GM12874 (cell line): ENCODE results near the gene MPI.

ENCODE experiments used
- TF ChIP-seq, protein P1 (sequence below): IDR thresholded peaks from 2 replicates; pipeline ENCODE4 v1.5.1; 2011; ENCODE audit warnings: low read depth, mild to moderate bottlenecking, control low read depth, low read length, moderate library complexity; ENCODE audit not compliant: insufficient read depth

Gene MPI

DNA sequence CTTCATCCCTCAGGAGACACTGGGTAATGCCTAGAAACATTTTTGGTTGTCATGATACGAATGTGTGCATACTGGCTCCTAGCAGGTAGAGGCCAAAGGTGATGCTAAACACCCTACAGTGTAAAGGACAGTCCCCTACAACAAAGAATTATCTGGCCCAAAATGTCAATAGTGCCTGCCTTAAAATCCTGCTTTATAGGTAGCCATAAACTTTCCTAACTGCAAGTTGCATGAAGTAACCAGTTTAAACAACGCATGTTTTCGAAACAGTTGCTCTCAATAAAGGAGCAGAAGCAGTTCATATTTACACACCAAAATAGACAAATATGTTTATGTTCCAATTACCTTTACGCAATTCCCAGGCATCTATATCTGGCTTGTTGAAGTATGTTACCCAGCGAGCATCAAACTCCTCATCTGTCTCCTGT lies 38.9 kb downstream of the MPI start:
- TF ChIP-seq, protein P1, sequence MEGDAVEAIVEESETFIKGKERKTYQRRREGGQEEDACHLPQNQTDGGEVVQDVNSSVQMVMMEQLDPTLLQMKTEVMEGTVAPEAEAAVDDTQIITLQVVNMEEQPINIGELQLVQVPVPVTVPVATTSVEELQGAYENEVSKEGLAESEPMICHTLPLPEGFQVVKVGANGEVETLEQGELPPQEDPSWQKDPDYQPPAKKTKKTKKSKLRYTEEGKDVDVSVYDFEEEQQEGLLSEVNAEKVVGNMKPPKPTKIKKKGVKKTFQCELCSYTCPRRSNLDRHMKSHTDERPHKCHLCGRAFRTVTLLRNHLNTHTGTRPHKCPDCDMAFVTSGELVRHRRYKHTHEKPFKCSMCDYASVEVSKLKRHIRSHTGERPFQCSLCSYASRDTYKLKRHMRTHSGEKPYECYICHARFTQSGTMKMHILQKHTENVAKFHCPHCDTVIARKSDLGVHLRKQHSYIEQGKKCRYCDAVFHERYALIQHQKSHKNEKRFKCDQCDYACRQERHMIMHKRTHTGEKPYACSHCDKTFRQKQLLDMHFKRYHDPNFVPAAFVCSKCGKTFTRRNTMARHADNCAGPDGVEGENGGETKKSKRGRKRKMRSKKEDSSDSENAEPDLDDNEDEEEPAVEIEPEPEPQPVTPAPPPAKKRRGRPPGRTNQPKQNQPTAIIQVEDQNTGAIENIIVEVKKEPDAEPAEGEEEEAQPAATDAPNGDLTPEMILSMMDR, result no peak

DNA sequence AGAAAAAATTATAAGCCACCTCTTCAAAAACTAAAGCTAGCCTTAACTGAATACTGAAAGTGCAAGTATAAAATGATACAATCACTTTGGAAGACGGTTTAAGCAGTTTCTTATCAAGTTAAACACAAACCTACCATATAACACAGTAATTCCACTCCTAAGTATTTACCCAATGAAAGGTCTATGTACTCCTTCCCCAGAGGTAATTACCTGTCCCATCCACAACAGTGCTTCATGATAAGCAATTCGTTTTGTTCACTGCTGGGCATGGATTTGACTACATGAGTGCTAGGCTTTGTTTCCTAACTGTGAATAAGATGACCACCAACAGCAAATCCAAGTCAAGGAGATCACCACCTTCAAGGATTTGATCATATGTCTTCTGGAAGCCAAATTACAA lies 43.7 kb downstream of the MPI start:
- TF ChIP-seq, protein P1, result no peak

DNA sequence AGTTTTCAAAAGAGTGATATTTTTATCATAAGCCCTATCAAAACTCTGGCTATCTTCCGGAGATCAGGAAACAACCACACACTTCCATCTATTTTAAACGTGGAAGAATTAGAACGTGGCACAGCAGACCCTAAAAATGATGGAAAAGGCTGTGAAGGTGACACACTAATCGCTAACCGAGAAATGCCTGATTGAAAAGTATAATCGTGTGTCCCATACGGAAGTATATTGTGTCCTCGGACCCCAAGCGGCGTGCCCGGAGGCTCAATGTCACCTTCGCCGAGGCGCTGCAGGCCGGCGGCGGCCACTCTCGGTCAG lies 47.4 kb downstream of the MPI start:
- TF ChIP-seq, protein P1, result 0 out of 2 replicates have a peak, but pooled peaks have one; percentile 2

DNA sequence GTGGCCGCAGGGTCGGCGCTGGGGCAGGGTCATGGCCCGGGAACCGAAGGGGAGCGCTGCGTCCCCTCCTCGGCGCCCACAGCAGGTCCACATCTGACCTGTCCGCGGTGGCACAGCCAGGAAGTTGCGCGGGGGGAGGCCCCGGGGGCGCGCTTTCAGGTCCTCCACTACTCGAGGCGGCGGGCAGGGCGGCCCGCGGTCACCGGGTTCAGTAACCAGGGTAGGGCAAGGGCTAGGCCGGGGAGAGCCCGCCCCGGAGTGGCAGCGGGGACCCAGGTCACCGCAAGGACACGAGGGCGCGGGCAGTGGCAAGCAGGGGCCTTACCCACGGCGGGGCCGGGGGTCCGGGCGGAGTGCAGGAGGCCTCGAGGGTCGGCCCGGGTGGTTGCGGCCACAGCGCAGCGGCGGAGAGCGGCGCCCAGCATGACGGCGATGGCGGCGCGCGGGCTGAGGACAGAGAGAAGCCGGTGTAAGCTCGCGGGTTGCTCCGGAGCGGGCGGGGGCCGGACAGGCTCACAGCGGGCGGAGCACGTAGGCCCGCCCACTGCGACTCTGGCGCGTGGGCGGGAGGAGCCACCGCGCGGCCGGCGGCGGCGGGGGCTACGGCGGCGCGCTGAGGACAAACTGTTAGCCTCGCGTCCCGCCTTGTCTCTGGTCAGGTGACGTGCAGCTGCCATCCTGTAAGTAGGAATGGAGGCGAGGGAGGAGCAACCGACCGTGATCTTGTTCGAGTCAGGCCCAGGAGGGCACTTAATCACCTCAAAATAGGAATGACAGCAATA lies 47.9 kb downstream of the MPI start, which contains the start of gene COX5A:
Gene COX5A (minus strand): TSS at position 484 of the 782 bp plus-strand sequence. CDS start 59 bp downstream, at position 425.
- TF ChIP-seq, protein P1, result no peak

DNA sequence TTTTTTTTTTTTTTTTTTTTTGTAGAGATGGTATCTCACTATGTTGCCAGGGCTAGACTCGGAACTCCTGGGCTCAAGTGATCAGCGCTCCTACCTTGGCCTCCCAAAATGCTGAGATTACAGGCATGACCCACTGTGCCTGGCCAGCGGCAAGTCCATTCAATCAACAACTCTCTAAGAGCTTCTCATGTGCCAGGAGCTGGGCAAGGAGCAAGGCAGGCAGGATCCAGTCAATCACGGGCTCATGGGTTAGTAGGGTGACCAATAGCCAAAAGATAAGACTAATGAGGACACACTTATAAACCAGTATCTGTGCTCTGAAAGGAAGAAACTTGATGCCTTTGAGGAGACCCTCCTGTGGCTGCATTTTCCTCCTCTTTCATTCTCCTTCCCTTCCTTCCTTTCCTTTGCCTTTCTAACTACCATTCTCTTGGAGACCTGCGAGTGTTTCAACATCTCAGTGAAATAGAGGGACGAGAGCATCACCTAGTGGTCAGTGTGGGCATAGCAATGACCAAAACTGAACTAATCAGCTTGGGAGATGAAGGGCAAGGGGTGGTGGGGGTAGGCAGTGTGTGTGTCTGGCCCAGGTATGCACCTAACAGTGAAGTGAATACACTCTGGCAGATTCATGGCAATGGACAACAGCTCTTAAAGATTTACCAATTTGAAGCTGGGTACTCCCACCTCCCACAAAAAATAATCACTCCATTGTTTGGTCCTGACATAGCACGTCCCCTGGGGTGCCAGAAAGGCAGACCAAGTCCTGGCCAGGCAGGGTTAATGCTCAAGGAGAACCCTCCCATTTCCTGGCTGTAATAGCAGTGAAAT lies 60.5 kb downstream of the MPI start:
- TF ChIP-seq, protein P1, result peak; percentile 99

DNA sequence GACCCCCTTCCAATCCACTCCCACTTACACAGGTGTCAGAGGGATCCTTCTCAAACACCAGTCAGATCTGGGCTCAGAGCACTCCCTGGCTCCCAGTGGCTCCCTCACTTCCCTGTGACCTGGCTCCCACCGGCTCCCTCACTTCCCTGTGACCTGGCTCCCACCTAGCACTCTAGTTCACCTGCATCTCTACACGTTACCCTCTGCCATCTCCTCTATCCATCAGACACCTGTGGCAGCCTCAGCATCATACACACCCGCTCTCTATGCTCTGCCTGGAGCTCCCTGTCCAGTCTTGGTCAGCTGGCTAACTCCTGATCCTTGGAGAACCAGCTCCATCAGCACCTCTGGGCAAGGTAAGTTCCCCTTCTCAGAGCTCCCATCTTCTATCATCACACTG lies 61.2 kb downstream of the MPI start:
- TF ChIP-seq, protein P1, result no peak
